ENCODE results near the gene M1AP.

The M1AP gene

GRCh38 chr2:74546004-74546403, 102.1 kb downstream of the M1AP start:
- no peak for DNase-seq (ENCODE audit: low read depth in 2 of 2)

- no peak for DNase-seq (ENCODE audit: low read depth in 2 of 2)
Observed at GRCh38 chr2:74544634-74545033, 103.5 kb downstream of the M1AP start.

- no peak for DNase-seq (ENCODE audit: low read depth in 2 of 2)
Observed at GRCh38 chr2:74542978-74543377, 105.2 kb downstream of the M1AP start.

- no peak for DNase-seq (ENCODE audit: low read depth in 2 of 2)
Observed at GRCh38 chr2:74540291-74540690, 107.8 kb downstream of the M1AP start.

- DNase-seq (ENCODE audit: low read depth in 2 of 2) = no peak
Observed at GRCh38 chr2:74538881-74539339, 109.2 kb downstream of the M1AP start.

GRCh38 chr2:74537140-74537539, 111.0 kb downstream of the M1AP start:
- no peak for DNase-seq (ENCODE audit: low read depth in 2 of 2)

- no peak for DNase-seq (ENCODE audit: low read depth in 2 of 2)
Observed at GRCh38 chr2:74536166-74536950, 111.8 kb downstream of the M1AP start.

- no peak for DNase-seq (ENCODE audit: low read depth in 2 of 2)
Observed at GRCh38 chr2:74535440-74535965, 112.6 kb downstream of the M1AP start.

GRCh38 chr2:74534411-74534810, 113.7 kb downstream of the M1AP start:
- DNase-seq (ENCODE audit: low read depth in 2 of 2) = no peak

GRCh38 chr2:74533464-74533863, 114.7 kb downstream of the M1AP start:
- DNase-seq (ENCODE audit: low read depth in 2 of 2) = no peak

GRCh38 chr2:74532222-74532621, 115.9 kb downstream of the M1AP start:
- DNase-seq (ENCODE audit: low read depth in 2 of 2) = no peak

- no peak for DNase-seq (ENCODE audit: low read depth in 2 of 2)
Observed at GRCh38 chr2:74531666-74532065, 116.5 kb downstream of the M1AP start.

GRCh38 chr2:74530239-74531187, 117.6 kb downstream of the M1AP start:
- no peak for DNase-seq (ENCODE audit: low read depth in 2 of 2)

- DNase-seq (ENCODE audit: low read depth in 2 of 2) = peak; percentile 97 to 98
Observed at GRCh38 chr2:74529357-74530238, 118.5 kb downstream of the M1AP start, which contains the start of the genes AUP1 and HTRA2. TSS of gene AUP1 (minus strand) at chr2:74529706. CDS start at chr2:74529629, 77 bp downstream. TSS of gene HTRA2 (plus strand) at chr2:74529933. CDS start at chr2:74530007, 74 bp downstream.

- DNase-seq (ENCODE audit: low read depth in 2 of 2) = no peak
Observed at GRCh38 chr2:74528600-74529356, 119.4 kb downstream of the M1AP start.

- no peak for DNase-seq (ENCODE audit: low read depth in 2 of 2)
Observed at GRCh38 chr2:74527741-74528140, 120.4 kb downstream of the M1AP start.

- no peak for DNase-seq (ENCODE audit: low read depth in 2 of 2)
Observed at GRCh38 chr2:74526649-74527230, 121.4 kb downstream of the M1AP start.

GRCh38 chr2:74525717-74526648, 122.1 kb downstream of the M1AP start, which contains the start of gene DQX1:
TSS of gene DQX1 (minus strand) at chr2:74526231. CDS start at chr2:74525729, 502 bp downstream.
- no peak for DNase-seq (ENCODE audit: low read depth in 2 of 2)
